PFSK-1 (cell line): ENCODE results near the gene PPM1H.

Source experiments
- FOXP2 ChIP-seq: optimal IDR thresholded peaks from 2 replicates; pipeline ENCODE3; 2011; ENCODE audit warnings: borderline replicate concordance, control low read depth, inconsistent platforms; ENCODE audit not compliant: insufficient read depth; ENCODE audit errors: extremely low read length, extremely low read depth
- POLR2AphosphoS5 ChIP-seq: IDR thresholded peaks from 2 replicates; pipeline ENCODE4 v1.6.1; 2012; ENCODE audit warnings: low read depth, mild to moderate bottlenecking, control low read depth, low read length, moderate library complexity
- REST ChIP-seq, 2 experiments: IDR thresholded peaks; 2 replicates each; pipeline versions ENCODE4 v1.6.1 to v1.8.0; 2011 to 2012; ENCODE audit warnings: low read depth in 2 of 2, low read length in 2 of 2, control low read depth in 1 of 2, inconsistent platforms in 1 of 2, mild to moderate bottlenecking in 1 of 2, moderate library complexity in 1 of 2; ENCODE audit not compliant: insufficient read depth in 1 of 2
- SIN3A ChIP-seq: IDR thresholded peaks from 2 replicates; pipeline ENCODE4 v1.6.1; 2012; ENCODE audit warnings: mild to moderate bottlenecking, low read length, moderate library complexity, borderline replicate concordance; ENCODE audit not compliant: insufficient read depth
- TAF1 ChIP-seq: IDR thresholded peaks from 2 replicates; pipeline ENCODE4 v1.6.1; 2012; ENCODE audit warnings: low read length, control low read depth, borderline replicate concordance; ENCODE audit not compliant: insufficient read depth

Gene PPM1H

GRCh38 chr12:62886796-62887195 is 48.2 kb downstream of the PPM1H start:
- TF ChIP-seq TAF1, result no peak
- TF ChIP-seq SIN3A, result no peak
- TF ChIP-seq FOXP2, result no peak
- TF ChIP-seq POLR2AphosphoS5, result no peak
- TF ChIP-seq REST (IDR thresholded peaks at IDR 0.05; ENCODE audit: insufficient read depth in 1 of 2, low read depth in 2 of 2, low read length in 2 of 2), result no peak

- TF ChIP-seq TAF1 (no peak), POLR2AphosphoS5 (no peak), FOXP2 (no peak), SIN3A (no peak), REST (IDR thresholded peaks at IDR 0.05; ENCODE audit: insufficient read depth in 1 of 2, low read depth in 2 of 2, low read length in 2 of 2) (no peak)
Observed at GRCh38 chr12:62885242-62885641, 49.7 kb downstream of the PPM1H start.

DNA sequence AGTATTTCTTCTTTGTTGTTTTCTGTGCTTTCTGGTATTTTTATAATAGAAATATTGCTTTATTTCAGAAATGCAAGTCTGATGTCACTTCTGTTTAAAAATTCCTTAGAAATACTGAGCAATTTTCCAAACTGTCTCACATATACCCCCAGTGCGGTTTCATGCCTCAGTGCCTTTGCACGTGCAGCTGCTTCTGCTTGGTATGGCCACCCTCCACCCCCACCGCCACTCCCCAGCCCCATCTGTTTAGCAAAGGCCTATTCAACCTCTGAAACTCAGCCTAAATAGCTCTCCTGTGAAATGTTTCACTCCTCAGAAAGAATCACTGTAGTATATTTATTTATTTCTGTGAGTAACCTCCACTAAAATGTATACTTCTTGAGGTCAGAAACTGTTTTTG is 52.3 kb downstream of the PPM1H start:
- TF ChIP-seq TAF1 (no peak), REST (IDR thresholded peaks at IDR 0.05; ENCODE audit: insufficient read depth in 1 of 2, low read depth in 2 of 2, low read length in 2 of 2) (no peak), SIN3A (no peak), FOXP2 (no peak), POLR2AphosphoS5 (no peak)

GRCh38 chr12:62882140-62882539 is 52.8 kb downstream of the PPM1H start:
- TF ChIP-seq FOXP2 (no peak), TAF1 (no peak), POLR2AphosphoS5 (no peak), SIN3A (no peak), REST (IDR thresholded peaks at IDR 0.05; ENCODE audit: insufficient read depth in 1 of 2, low read depth in 2 of 2, low read length in 2 of 2) (no peak)

DNA sequence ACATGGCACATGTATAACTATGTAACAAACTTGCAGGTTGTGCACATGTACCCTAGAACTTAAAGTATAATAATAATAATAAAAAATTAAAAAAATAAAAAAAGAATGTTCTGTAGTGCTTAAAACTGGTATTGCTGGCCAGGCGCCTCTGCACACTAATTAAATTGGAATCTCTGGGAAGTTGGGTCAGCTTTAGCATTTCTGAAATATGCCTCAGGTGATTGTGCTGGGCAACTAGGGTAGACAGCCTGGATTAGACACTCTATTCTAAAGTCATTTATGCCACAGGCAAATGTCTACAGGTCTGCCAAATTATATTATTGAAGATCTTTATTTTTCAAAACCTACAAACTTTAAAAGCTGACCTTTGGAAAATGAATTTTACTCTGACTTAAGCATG is 55.3 kb downstream of the PPM1H start:
- no peak for TF ChIP-seq POLR2AphosphoS5
- no peak for TF ChIP-seq SIN3A
- no peak for TF ChIP-seq TAF1
- TF ChIP-seq FOXP2, result no peak
- TF ChIP-seq REST (IDR thresholded peaks at IDR 0.05; ENCODE audit: insufficient read depth in 1 of 2, low read depth in 2 of 2, low read length in 2 of 2), result no peak
